Stimulated activated naive CD8-positive, alpha-beta T cell treated with anti-CD3 and anti-CD28 coated beads, Interleukin-15, amount 100 ng/mL, for 72 hours (primary cell): ENCODE data around the gene ZNF335.
"Not testable (repeated sequence)": the region's sequence is repeated elsewhere in the genome, so short reads cannot be mapped to it uniquely, and the experiment has no call there.

Experiments used
- ATAC-seq: fragments of 150-1000 bp; cut with Tn5 transposase; 2 replicates; pipeline ENCODE4 v1.10.0; 2021; ENCODE audit warnings: mild to moderate bottlenecking, moderate library complexity
- DNase-seq, 2 donors: peaks; one replicate each; pipeline ENCODE4 v3.0.0; 2021 to 2022
- H3K27ac Mint-ChIP-seq, 2 donors: one replicate each; pipeline ENCODE4 v1.8.0; 2022; ENCODE audit warnings: mild to moderate bottlenecking in 2 of 2, mixed read lengths in 2 of 2, moderate library complexity in 2 of 2
- H3K27me3 Mint-ChIP-seq: one replicate; pipeline ENCODE4 v1.8.0; 2022; ENCODE audit warnings: mixed read lengths
- H3K4me1 Mint-ChIP-seq: one replicate; pipeline ENCODE4 v1.8.0; 2022; ENCODE audit warnings: mild to moderate bottlenecking, mixed read lengths
- H3K4me3 Mint-ChIP-seq, 2 donors: one replicate each; pipeline ENCODE4 v1.8.0; 2022; ENCODE audit warnings: mild to moderate bottlenecking in 2 of 2, mixed read lengths in 2 of 2, moderate library complexity in 1 of 2
- H3K9me3 Mint-ChIP-seq, 2 donors: one replicate each; pipeline ENCODE4 v1.8.0; 2022; ENCODE audit warnings: mixed read lengths in 2 of 2

Gene ZNF335

GRCh38 chr20:45940053-45940452 is 31.9 kb downstream of the ZNF335 start:
- ATAC-seq = no peak
- no peaks in the 10 kb centered on the region for H3K27me3 Mint-ChIP-seq
- peaks cover 35% of the 10 kb centered on the region for H3K4me1 Mint-ChIP-seq
- no peak for DNase-seq
- H3K4me3 Mint-ChIP-seq = no peak overlapping the region
- H3K27ac Mint-ChIP-seq = peak overlapping the region in 1 of 2 donors; percentile 34
- H3K9me3 Mint-ChIP-seq = no peaks in the 10 kb centered on the region

- no peaks in the 10 kb centered on the region for H3K27me3 Mint-ChIP-seq
- DNase-seq (no peak), ATAC-seq (no peak)
- peak overlapping the region; percentile 46 to 64 for H3K27ac Mint-ChIP-seq
- H3K9me3 Mint-ChIP-seq = no peaks in the 10 kb centered on the region
- H3K4me1 Mint-ChIP-seq = peaks cover 30% of the 10 kb centered on the region
- no peak overlapping the region for H3K4me3 Mint-ChIP-seq
These were observed 33.1 kb downstream of the ZNF335 start for GRCh38 chr20:45938727-45939438.

- Mint-ChIP-seq H3K27me3 (no peaks in the 10 kb centered on the region), H3K4me3 (no peak overlapping the region), H3K4me1 (peaks cover 34% of the 10 kb centered on the region), H3K9me3 (no peaks in the 10 kb centered on the region), H3K27ac (peak overlapping the region; percentile 27 to 79)
- DNase-seq (no peak), ATAC-seq (no peak)
These were observed 34.2 kb downstream of the ZNF335 start for GRCh38 chr20:45937765-45938164.

GRCh38 chr20:45935416-45936046 is 36.5 kb downstream of the ZNF335 start:
- Mint-ChIP-seq H3K4me1 (peaks cover 36% of the 10 kb centered on the region), H3K27ac (peak overlapping the region; percentile 98 to 99), H3K4me3 (peak overlapping the region; percentile 87), H3K27me3 (no peaks in the 10 kb centered on the region), H3K9me3 (no peaks in the 10 kb centered on the region)
- no peak for ATAC-seq
- no peak for DNase-seq

- peak within 1 kb of the TSS; percentile 99 for H3K4me3 Mint-ChIP-seq
- peaks cover 36% of the 10 kb centered on the region for H3K4me1 Mint-ChIP-seq
- peak within 1 kb of the TSS; percentile 99 to 100 for H3K27ac Mint-ChIP-seq
- peak; percentile 87 for ATAC-seq
- no peaks in the 10 kb centered on the region for H3K9me3 Mint-ChIP-seq
- H3K27me3 Mint-ChIP-seq = no peaks in the 10 kb centered on the region
- peak; percentile 97 to 99 for DNase-seq
These were observed 37.2 kb downstream of the ZNF335 start, which contains the start of gene PCIF1 for GRCh38 chr20:45934586-45935415. Gene PCIF1 (plus strand): TSS chr20:45934683. CDS start chr20:45939000, 4,317 bp downstream.

- H3K27ac Mint-ChIP-seq = peak overlapping the region; percentile 99 to 100
- DNase-seq (no peak), ATAC-seq (peak; percentile 33)
- H3K4me3 Mint-ChIP-seq = peak overlapping the region; percentile 99
- H3K27me3 Mint-ChIP-seq = no peaks in the 10 kb centered on the region
- H3K4me1 Mint-ChIP-seq = peaks cover 36% of the 10 kb centered on the region
- H3K9me3 Mint-ChIP-seq = no peaks in the 10 kb centered on the region
These were observed 37.9 kb downstream of the ZNF335 start for GRCh38 chr20:45934046-45934585.

GRCh38 chr20:45933266-45934045 is 38.5 kb downstream of the ZNF335 start:
- peak; percentile 57 to 72 for DNase-seq
- Mint-ChIP-seq H3K4me1 (peaks cover 34% of the 10 kb centered on the region), H3K27me3 (no peaks in the 10 kb centered on the region), H3K4me3 (peak overlapping the region; percentile 99), H3K27ac (peak overlapping the region; percentile 99 to 100), H3K9me3 (no peaks in the 10 kb centered on the region)
- ATAC-seq = peak; percentile 42

- not testable (repeated sequence) for H3K27me3 Mint-ChIP-seq, ATAC-seq, H3K4me3 Mint-ChIP-seq, H3K27ac Mint-ChIP-seq, DNase-seq, H3K9me3 Mint-ChIP-seq
- H3K4me1 Mint-ChIP-seq = peaks cover 23% of the 10 kb centered on the region
These were observed 40.3 kb downstream of the ZNF335 start for GRCh38 chr20:45931680-45932079.

- no peaks in the 10 kb centered on the region for H3K27me3 Mint-ChIP-seq
- no peaks in the 10 kb centered on the region for H3K9me3 Mint-ChIP-seq
- H3K27ac Mint-ChIP-seq = no peak overlapping the region
- H3K4me3 Mint-ChIP-seq = no peak overlapping the region
- peaks cover 5% of the 10 kb centered on the region for H3K4me1 Mint-ChIP-seq
- ATAC-seq (no peak), DNase-seq (no peak)
These were observed 44.7 kb downstream of the ZNF335 start for GRCh38 chr20:45927071-45927878.

GRCh38 chr20:45926731-45927070 is 45.3 kb downstream of the ZNF335 start:
- Mint-ChIP-seq H3K27ac (no peak overlapping the region), H3K27me3 (no peaks in the 10 kb centered on the region), H3K4me3 (no peak overlapping the region), H3K4me1 (peaks cover 8% of the 10 kb centered on the region), H3K9me3 (no peaks in the 10 kb centered on the region)
- no peak for ATAC-seq
- DNase-seq = no peak

GRCh38 chr20:45925821-45926506 is 46.0 kb downstream of the ZNF335 start:
- H3K4me3 Mint-ChIP-seq = no peak overlapping the region
- ATAC-seq = no peak
- H3K4me1 Mint-ChIP-seq = peaks cover 10% of the 10 kb centered on the region
- no peak overlapping the region for H3K27ac Mint-ChIP-seq
- no peaks in the 10 kb centered on the region for H3K9me3 Mint-ChIP-seq
- H3K27me3 Mint-ChIP-seq = peaks cover 4% of the 10 kb centered on the region
- no peak for DNase-seq

GRCh38 chr20:45924391-45925261 is 47.4 kb downstream of the ZNF335 start:
- DNase-seq (no peak), ATAC-seq (no peak)
- H3K27me3 Mint-ChIP-seq = peaks cover 7% of the 10 kb centered on the region
- peaks cover 10% of the 10 kb centered on the region for H3K4me1 Mint-ChIP-seq
- H3K9me3 Mint-ChIP-seq = no peaks in the 10 kb centered on the region
- no peak overlapping the region for H3K27ac Mint-ChIP-seq
- H3K4me3 Mint-ChIP-seq = no peak overlapping the region
